Kidney (tissue), 14 donors: ENCODE measurements around the gene PTH1R. TPM values are rescaled to one million over a fixed set of nuclear protein-coding genes. Genes with fewer than 3 reads are reported as not detected.

ENCODE experiments used
- DNase-seq, 5 donors: peaks; one replicate each; pipeline ENCODE4 v3.0.0-alpha.2; 2013 to 2020
- FAIRE-seq: peaks from 2 replicates; lab custom pipeline; 2012; peaks lifted over from hg19 to GRCh38; lab: Jason Lieb, UNC
- H3K27ac ChIP-seq, 2 donors: one replicate each; pipeline ENCODE4 v1.7.0; 2013; ENCODE audit warnings: low read depth in 2 of 2, low read length in 2 of 2, inconsistent platforms in 1 of 2
- H3K27me3 ChIP-seq: one replicate; pipeline ENCODE4 v1.7.1; 2013; ENCODE audit warnings: low read length, inconsistent platforms; ENCODE audit not compliant: control insufficient read depth, insufficient read depth
- H3K36me3 ChIP-seq, 3 donors: one replicate each; pipeline versions ENCODE4 v1.7.0 to v1.7.1; 2013; ENCODE audit warnings: low read length in 3 of 3, control low read depth in 1 of 3, inconsistent platforms in 1 of 3; ENCODE audit not compliant: insufficient read depth in 3 of 3, control insufficient read depth in 2 of 3
- H3K4me1 ChIP-seq, 3 donors: one replicate each; pipeline versions ENCODE4 v1.7.0 to v1.7.1; 2013; ENCODE audit warnings: low read length in 3 of 3, inconsistent platforms in 1 of 3, low read depth in 1 of 3; ENCODE audit not compliant: control insufficient read depth in 2 of 3, insufficient read depth in 2 of 3
- H3K4me3 ChIP-seq, 3 donors: one replicate each; pipeline versions ENCODE4 v1.7.0 to v1.8.1; 2013; ENCODE audit warnings: low read length in 3 of 3, control low read depth in 1 of 3, inconsistent platforms in 1 of 3
- H3K9ac ChIP-seq, 3 donors: one replicate each; pipeline versions ENCODE4 v1.7.0 to v1.7.1; 2013; ENCODE audit warnings: low read length in 3 of 3, control low read depth in 1 of 3, inconsistent platforms in 1 of 3
- H3K9me3 ChIP-seq, 3 donors: one replicate each; pipeline versions ENCODE4 v1.7.0 to v1.7.1; 2013; ENCODE audit warnings: low read length in 3 of 3, control low read depth in 1 of 3, inconsistent platforms in 1 of 3; ENCODE audit not compliant: control insufficient read depth in 2 of 3, insufficient read depth in 1 of 3
- CTCF ChIP-seq: IDR thresholded peaks from 3 replicates; pipeline ENCODE4 v1.5.1; 2012; ENCODE audit warnings: mild to moderate bottlenecking, moderate library complexity, borderline replicate concordance; ENCODE audit not compliant: insufficient read depth; ENCODE audit errors: extremely low read depth
- intact Hi-C: fragments of 100-400 bp; cut with DNase I; formaldehyde crosslinking; loops from one replicate; pipeline ENCODE4 v1.11.1; 2022
- polyA plus RNA-seq: library from polyadenylated mRNA; stranded (reverse); fragments of 350-450 nt; fragmentation: Illumina TruSeq; extraction: RNeasy Lipid Tissue Mini Kit (QIAGEN cat#74804); gene quantifications from one replicate; pipeline ENCODE4 v1.2.3, GENCODE V29; 2014; ENCODE audit warnings: low read depth, low replicate concordance; ENCODE audit not compliant: insufficient read depth
- total RNA-seq: library from RNA; stranded (reverse); fragmentation: NEBNext Ultra II Directional; extraction: Animal tissue kit (Norgen Biotek cat#: 25700); gene quantifications from one replicate; pipeline ENCODE4 v1.2.1, GENCODE V29; 2021
- donor health status: control.
- donor health status: control.
- donor health status: control.
- donor health status: control.
- donor health status: control.
- donor health status: DM: yes; HTN: yes; CAD: no.
- donor health status: Normal renal cell carcinoma (clear cell type).

The PTH1R gene
- total and polyA plus RNA-seq, 2 donors from 2014 or later, result 286 to 1,885 TPM

- Histone ChIP-seq H3K9ac (peak overlapping the region in 2 of 3 donors; percentile 28 to 43), H3K9me3 (no peaks in the 10 kb centered on the region), H3K4me1 (peaks cover 0 to 46% (median 41%) of the 10 kb centered on the region in 3 donors), H3K27me3 (no peaks in the 10 kb centered on the region), H3K27ac (peak overlapping the region; percentile 54 to 61), H3K36me3 (peaks cover 2 to 25% (median 24%) of the 10 kb centered on the region in 3 donors), H3K4me3 (no peak overlapping the region)
- FAIRE-seq (no peak), DNase-seq (peak in 1 of 5 donors; percentile 76)
- TF ChIP-seq CTCF, result no peak
- intact Hi-C loops, result loop anchor here (10.0 kb wide), 1 partner anchor 68 kb away; no protein-coding TSS in a partner anchor
Measured at GRCh38 chr3:46926871-46927717, 49.6 kb downstream of the PTH1R start.

- H3K36me3 ChIP-seq, result peaks cover 2 to 21% (median 18%) of the 10 kb centered on the region in 3 donors
- no peak for TF ChIP-seq CTCF
- H3K9ac ChIP-seq, result peak overlapping the region in 1 of 3 donors; percentile 28
- FAIRE-seq (no peak), DNase-seq (no peak)
- intact Hi-C loops, result loop anchor here (10.0 kb wide), 1 partner anchor 67 kb away; no protein-coding TSS in a partner anchor
- peak overlapping the region; percentile 38 to 54 for H3K27ac ChIP-seq
- H3K27me3 ChIP-seq, result no peaks in the 10 kb centered on the region
- H3K4me1 ChIP-seq, result peaks cover 0 to 52% (median 47%) of the 10 kb centered on the region in 3 donors
- no peaks in the 10 kb centered on the region for H3K9me3 ChIP-seq
- no peak overlapping the region for H3K4me3 ChIP-seq
Measured at GRCh38 chr3:46927718-46928073, 50.2 kb downstream of the PTH1R start.

- Histone ChIP-seq H3K9me3 (no peaks in the 10 kb centered on the region), H3K9ac (no peak overlapping the region), H3K4me1 (peaks cover 0 to 58% (median 53%) of the 10 kb centered on the region in 3 donors), H3K4me3 (no peak overlapping the region), H3K27me3 (no peaks in the 10 kb centered on the region), H3K27ac (no peak overlapping the region), H3K36me3 (peaks cover 0 to 15% (median 13%) of the 10 kb centered on the region in 3 donors)
- FAIRE-seq, result no peak
- TF ChIP-seq CTCF, result no peak
- no peak for DNase-seq
- intact Hi-C loops, result loop anchor here (10.0 kb wide), 1 partner anchor 67 kb away; no protein-coding TSS in a partner anchor
Measured at GRCh38 chr3:46928282-46928681, 50.8 kb downstream of the PTH1R start.
